H9 (cell line): ENCODE measurements around the gene ZNF205. TPM values are rescaled to one million over a fixed set of nuclear protein-coding genes. Genes with fewer than 3 reads are reported as not detected.

Source experiments
- DNase-seq: peaks from one replicate; pipeline ENCODE4 v3.0.0-alpha.2; 2017
- H2AFZ ChIP-seq: one replicate; pipeline ENCODE4 v1.6.1; 2013; ENCODE audit warnings: mild to moderate bottlenecking, low read length, control low read depth, moderate library complexity
- H2AK5ac ChIP-seq: 2 replicates; pipeline ENCODE4 v1.6.1; 2013; ENCODE audit warnings: low read length, control low read depth, mixed read lengths; ENCODE audit not compliant: insufficient read length
- H2BK120ac ChIP-seq: one replicate; pipeline ENCODE4 v1.6.1; 2013; ENCODE audit warnings: low read depth, mild to moderate bottlenecking, low read length, control low read depth, inconsistent platforms; ENCODE audit not compliant: poor library complexity, severe bottlenecking
- H2BK12ac ChIP-seq: 2 replicates; pipeline ENCODE4 v1.6.1; 2013; ENCODE audit warnings: low read length, control low read depth, mixed read lengths, low read depth; ENCODE audit not compliant: insufficient read length
- H2BK15ac ChIP-seq: 2 replicates; pipeline ENCODE4 v1.6.1; 2013; ENCODE audit warnings: low read depth, low read length, control low read depth
- H2BK20ac ChIP-seq: one replicate; pipeline ENCODE4 v1.6.1; 2013; ENCODE audit warnings: low read depth, mild to moderate bottlenecking, low read length, control low read depth, inconsistent platforms; ENCODE audit not compliant: poor library complexity, severe bottlenecking
- H2BK5ac ChIP-seq: 2 replicates; pipeline ENCODE4 v1.6.1; 2013; ENCODE audit warnings: low read length, control low read depth, mixed read lengths; ENCODE audit not compliant: insufficient read length
- H3K14ac ChIP-seq: 2 replicates; pipeline ENCODE4 v1.6.1; 2013; ENCODE audit warnings: low read length, control low read depth; ENCODE audit not compliant: insufficient read depth
- H3K18ac ChIP-seq: 2 replicates; pipeline ENCODE4 v1.6.1; 2013; ENCODE audit warnings: low read depth, mild to moderate bottlenecking, mixed read lengths, low read length, control low read depth; ENCODE audit not compliant: insufficient read length
- H3K23ac ChIP-seq: 2 replicates; pipeline ENCODE4 v1.6.1; 2013; ENCODE audit warnings: low read length, control low read depth, mixed read lengths, low read depth; ENCODE audit not compliant: insufficient read length
- H3K23me2 ChIP-seq: 2 replicates; pipeline ENCODE4 v1.6.1; 2013; ENCODE audit warnings: low read depth, mild to moderate bottlenecking, mixed read lengths, low read length, control low read depth; ENCODE audit not compliant: insufficient read length, poor library complexity, severe bottlenecking
- H3K27ac ChIP-seq: 2 replicates; pipeline ENCODE4 v1.5.1; 2013; ENCODE audit warnings: low read length, control low read depth, mixed read lengths, low read depth; ENCODE audit not compliant: insufficient read length
- H3K27me3 ChIP-seq: 2 replicates; pipeline ENCODE4 v1.6.1; 2013; ENCODE audit warnings: low read length, control low read depth, inconsistent platforms; ENCODE audit not compliant: insufficient read depth
- H3K4ac ChIP-seq: 2 replicates; pipeline ENCODE4 v1.6.1; 2013; ENCODE audit warnings: low read depth, mild to moderate bottlenecking, control low read depth, inconsistent platforms, low read length, moderate library complexity
- H3K4me1 ChIP-seq: 2 replicates; pipeline ENCODE4 v1.6.1; 2013; ENCODE audit warnings: low read length, control low read depth, inconsistent platforms; ENCODE audit not compliant: insufficient read depth
- H3K4me2 ChIP-seq: 2 replicates; pipeline ENCODE4 v1.6.1; 2013; ENCODE audit warnings: low read length, control low read depth, mixed read lengths; ENCODE audit not compliant: insufficient read length, insufficient read depth
- H3K56ac ChIP-seq: 2 replicates; pipeline ENCODE4 v1.6.1; 2013; ENCODE audit warnings: low read depth, mild to moderate bottlenecking, mixed read lengths, low read length, control low read depth; ENCODE audit not compliant: insufficient read length
- H3K79me1 ChIP-seq: 2 replicates; pipeline ENCODE4 v1.6.1; 2013; ENCODE audit warnings: low read depth, mild to moderate bottlenecking, moderate library complexity, low read length, control low read depth, inconsistent platforms; ENCODE audit not compliant: insufficient read depth, poor library complexity, severe bottlenecking
- H3K79me2 ChIP-seq: 2 replicates; pipeline ENCODE4 v1.6.1; 2013; ENCODE audit warnings: low read length, control low read depth, inconsistent platforms; ENCODE audit not compliant: insufficient read depth
- H3K9ac ChIP-seq: 2 replicates; pipeline ENCODE4 v1.6.1; 2013; ENCODE audit warnings: low read length, control low read depth, mixed read lengths; ENCODE audit not compliant: insufficient read length; ENCODE audit errors: extremely low read depth
- H3K9me3 ChIP-seq: one replicate; pipeline ENCODE4 v1.6.1; 2013; ENCODE audit warnings: low read depth, low read length, inconsistent platforms; ENCODE audit not compliant: control insufficient read depth
- H3T11ph ChIP-seq: one replicate; pipeline ENCODE4 v1.6.1; 2013; ENCODE audit warnings: mild to moderate bottlenecking, low read length, control low read depth, inconsistent platforms
- H4K20me1 ChIP-seq: one replicate; pipeline ENCODE4 v1.6.1; 2013; ENCODE audit not compliant: control insufficient read depth, insufficient read length, insufficient read depth
- H4K5ac ChIP-seq: 2 replicates; pipeline ENCODE4 v1.6.1; 2013; ENCODE audit warnings: low read depth, mild to moderate bottlenecking, mixed read lengths, low read length, control low read depth; ENCODE audit not compliant: insufficient read length
- H4K8ac ChIP-seq: replicated peaks from 2 replicates; pipeline ENCODE4 v1.6.1; 2013; ENCODE audit warnings: low read length, control low read depth, mixed read lengths, low read depth; ENCODE audit not compliant: insufficient read length
- H4K91ac ChIP-seq: 2 replicates; pipeline ENCODE4 v1.6.1; 2013; ENCODE audit warnings: low read depth, mild to moderate bottlenecking, moderate library complexity, mixed read lengths, low read length, control low read depth; ENCODE audit not compliant: insufficient read length
- H3K27ac Mint-ChIP-seq, 3 experiments: 2 replicates in 2 of 3; 3 replicates in 1 of 3; pipeline ENCODE4 v1.8.0; 2020 to 2021; ENCODE audit warnings: mixed read lengths in 3 of 3, mild to moderate bottlenecking in 1 of 3, moderate library complexity in 1 of 3
- H3K27me3 Mint-ChIP-seq: 2 replicates; pipeline ENCODE4 v1.8.0; 2021; ENCODE audit warnings: low read depth, mild to moderate bottlenecking, moderate library complexity, mixed read lengths
- H3K36me3 Mint-ChIP-seq, 3 experiments: 2 replicates in 2 of 3; 3 replicates in 1 of 3; pipeline ENCODE4 v1.8.0; 2020 to 2021; ENCODE audit warnings: low read depth in 3 of 3, mixed read lengths in 3 of 3; ENCODE audit not compliant: insufficient read depth in 1 of 3
- H3K4me1 Mint-ChIP-seq, 2 experiments: 2 replicates each; pipeline ENCODE4 v1.8.0; 2020; ENCODE audit warnings: mixed read lengths in 2 of 2
- H3K4me3 Mint-ChIP-seq, 2 experiments: 2 replicates in 1 of 2; 3 replicates in 1 of 2; pipeline ENCODE4 v1.8.0; 2020 to 2021; ENCODE audit warnings: mild to moderate bottlenecking in 2 of 2, mixed read lengths in 2 of 2, moderate library complexity in 1 of 2
- H3K9me3 Mint-ChIP-seq, 2 experiments: 2 replicates in 1 of 2; 3 replicates in 1 of 2; pipeline ENCODE4 v1.8.0; 2020; ENCODE audit warnings: mild to moderate bottlenecking in 2 of 2, mixed read lengths in 2 of 2, moderate library complexity in 1 of 2
- WGBS: extraction: QIAGEN DNeasy Blood & Tissue Kit; methylation state at CpG from one replicate; pipeline ENCODE4 v1.1.7; 2013; ENCODE audit warnings: missing lambda C conversion rate, low lambda C conversion rate, mixed read lengths; ENCODE audit not compliant: insufficient read length; ENCODE audit errors: extremely low coverage; 5-methylcytosine and 5-hydroxymethylcytosine counted together
- total RNA-seq: library from RNA; stranded (reverse); gene quantifications from 2 replicates; pipeline ENCODE4 v1.2.1, GENCODE V29; 2021
- TF ChIP-seq, protein P1 (sequence below): fragments of 200-600 bp; sonication (generic); conservative IDR thresholded peaks from 3 replicates; pipeline ENCODE4 v1.8.0; 2021; ENCODE audit warnings: antibody characterized with exemption, mild to moderate bottlenecking

Gene ZNF205
- total RNA-seq, 1 experiment from 2014 or later: 16.8 TPM

DNA sequence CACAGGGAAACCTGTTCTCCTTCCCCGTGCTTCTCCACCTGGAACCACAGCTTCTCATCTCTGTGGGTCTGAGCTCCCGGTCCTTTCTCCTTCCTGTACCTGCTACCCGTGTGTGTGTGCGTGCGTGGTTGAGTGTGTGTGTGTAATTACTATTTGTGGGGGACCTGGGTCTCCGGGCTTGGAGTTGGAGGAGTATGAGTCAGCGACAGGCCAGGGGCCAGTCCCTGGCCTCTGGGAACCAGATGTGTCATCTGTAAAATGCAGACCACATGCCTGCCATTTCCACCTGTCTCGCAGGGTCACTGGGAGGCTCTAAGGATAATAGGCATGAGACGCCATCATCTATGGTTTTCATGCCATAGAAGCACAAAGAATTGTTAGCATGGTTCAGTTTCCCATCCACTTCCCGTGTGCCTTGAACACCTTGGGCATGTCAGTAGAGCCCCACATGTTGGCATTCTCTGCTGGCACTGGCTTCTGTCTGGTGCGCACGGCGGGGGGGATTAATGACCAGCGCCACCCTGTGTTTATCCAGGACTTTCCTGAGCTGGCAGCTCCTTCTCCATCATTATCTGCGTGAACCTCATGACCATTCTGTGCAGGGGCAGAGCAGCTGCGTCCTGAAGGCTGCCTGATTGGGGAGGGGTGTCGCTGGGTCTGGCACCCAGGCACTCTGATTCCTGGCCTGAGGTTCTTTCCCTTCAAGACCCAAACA is 1.5 kb downstream of the ZNF205 start:
- H2BK15ac ChIP-seq: no peak overlapping the region
- H3T11ph ChIP-seq: no peak overlapping the region
- peak overlapping the region; percentile 92 to 93 for H3K4me3 Mint-ChIP-seq
- H3K79me1 ChIP-seq: peaks cover 2% of the 10 kb centered on the region
- no peak overlapping the region for H4K5ac ChIP-seq
- H3K27ac Mint-ChIP-seq: peak overlapping the region in 1 of 3 experiments; percentile 21; a peak in 1 of 7 replicates
- no CpG with 5 or more reads among the region's 17 CpGs for WGBS
- no peaks in the 10 kb centered on the region for H4K20me1 ChIP-seq
- H2BK20ac ChIP-seq: no peak overlapping the region
- no peak overlapping the region for H3K4ac ChIP-seq
- peaks cover 9% of the 10 kb centered on the region for H3K23me2 ChIP-seq
- H3K27ac ChIP-seq: no peak overlapping the region
- no peak overlapping the region for H2BK12ac ChIP-seq
- TF ChIP-seq, protein P1, sequence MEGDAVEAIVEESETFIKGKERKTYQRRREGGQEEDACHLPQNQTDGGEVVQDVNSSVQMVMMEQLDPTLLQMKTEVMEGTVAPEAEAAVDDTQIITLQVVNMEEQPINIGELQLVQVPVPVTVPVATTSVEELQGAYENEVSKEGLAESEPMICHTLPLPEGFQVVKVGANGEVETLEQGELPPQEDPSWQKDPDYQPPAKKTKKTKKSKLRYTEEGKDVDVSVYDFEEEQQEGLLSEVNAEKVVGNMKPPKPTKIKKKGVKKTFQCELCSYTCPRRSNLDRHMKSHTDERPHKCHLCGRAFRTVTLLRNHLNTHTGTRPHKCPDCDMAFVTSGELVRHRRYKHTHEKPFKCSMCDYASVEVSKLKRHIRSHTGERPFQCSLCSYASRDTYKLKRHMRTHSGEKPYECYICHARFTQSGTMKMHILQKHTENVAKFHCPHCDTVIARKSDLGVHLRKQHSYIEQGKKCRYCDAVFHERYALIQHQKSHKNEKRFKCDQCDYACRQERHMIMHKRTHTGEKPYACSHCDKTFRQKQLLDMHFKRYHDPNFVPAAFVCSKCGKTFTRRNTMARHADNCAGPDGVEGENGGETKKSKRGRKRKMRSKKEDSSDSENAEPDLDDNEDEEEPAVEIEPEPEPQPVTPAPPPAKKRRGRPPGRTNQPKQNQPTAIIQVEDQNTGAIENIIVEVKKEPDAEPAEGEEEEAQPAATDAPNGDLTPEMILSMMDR: peak; percentile 33; the same call in 2 of the 3 replicates
- H2AK5ac ChIP-seq: no peak overlapping the region
- no peak overlapping the region for H4K8ac ChIP-seq
- no peak for DNase-seq
- no peak overlapping the region for H2AFZ ChIP-seq
- no peaks in the 10 kb centered on the region for H3K27me3 ChIP-seq
- H3K4me1 ChIP-seq: no peaks in the 10 kb centered on the region
- no peak overlapping the region for H3K18ac ChIP-seq
- H3K9me3 Mint-ChIP-seq: no peaks in the 10 kb centered on the region
- H4K91ac ChIP-seq: no peak overlapping the region
- no peak overlapping the region for H2BK120ac ChIP-seq
- no peak overlapping the region for H2BK5ac ChIP-seq
- H3K27me3 Mint-ChIP-seq: no peaks in the 10 kb centered on the region
- no peak overlapping the region for H3K14ac ChIP-seq
- H3K36me3 Mint-ChIP-seq: peaks cover 11 to 27% (median 20%) of the 10 kb centered on the region in 3 experiments
- peaks cover 18 to 20% of the 10 kb centered on the region in 2 experiments for H3K4me1 Mint-ChIP-seq
- no peak overlapping the region for H3K9ac ChIP-seq
- H3K4me2 ChIP-seq: peak overlapping the region; percentile 91
- H3K79me2 ChIP-seq: no peaks in the 10 kb centered on the region; the same call in 1 of the 2 replicates
- H3K9me3 ChIP-seq: no peaks in the 10 kb centered on the region
- no peak overlapping the region for H3K56ac ChIP-seq
- no peak overlapping the region for H3K23ac ChIP-seq
